ENCODE results near the gene IFIT1.

DNA sequence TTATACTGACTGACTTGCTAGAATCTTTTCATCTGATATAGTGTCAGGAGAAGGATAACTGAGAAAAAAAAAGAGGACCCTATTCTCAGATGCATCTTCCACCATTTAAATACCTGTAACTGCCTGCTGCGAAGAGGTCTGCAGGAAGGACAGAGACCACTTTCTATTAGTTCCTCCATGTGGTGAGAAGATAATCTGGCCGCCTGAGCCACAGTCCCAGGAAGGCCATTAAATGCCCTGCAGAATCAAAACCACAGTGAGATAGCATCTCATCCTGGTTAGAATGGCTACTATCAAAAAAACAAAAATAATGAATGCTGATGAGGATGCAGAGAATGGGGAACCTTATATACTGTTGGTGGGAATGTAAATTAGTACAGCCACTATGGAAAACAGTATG, 34.4 kb upstream of the IFIT1 start:
- TF ChIP-seq CTCF (IDR thresholded peaks at IDR 0.05; ENCODE audit: low read depth, low read length, poor library complexity, severe bottlenecking), result no peak
- TF ChIP-seq EZH2phosphoT487 (IDR thresholded peaks at IDR 0.05; ENCODE audit: borderline replicate concordance, low read length), result no peak

All from DOHH2 (cell line).